Measurements from ENCODE around the gene OLFML2B.

Gene OLFML2B

GRCh38 chr1:161946071-161946987, 77.3 kb downstream of the OLFML2B start:
- TF ChIP-seq TAF1 (IDR thresholded peaks at IDR 0.05; ENCODE audit: borderline replicate concordance, insufficient read depth, low read length) (no peak), FOXP2 (optimal IDR thresholded peaks at IDR 0.05; ENCODE audit: borderline replicate concordance, extremely low read depth, extremely low read length, insufficient read depth) (no peak), SIN3A (IDR thresholded peaks at IDR 0.05; ENCODE audit: borderline replicate concordance, insufficient read depth, low read length) (no peak), POLR2AphosphoS5 (IDR thresholded peaks at IDR 0.05; ENCODE audit: low read depth, low read length) (no peak)
- TF ChIP-seq, protein P1, sequence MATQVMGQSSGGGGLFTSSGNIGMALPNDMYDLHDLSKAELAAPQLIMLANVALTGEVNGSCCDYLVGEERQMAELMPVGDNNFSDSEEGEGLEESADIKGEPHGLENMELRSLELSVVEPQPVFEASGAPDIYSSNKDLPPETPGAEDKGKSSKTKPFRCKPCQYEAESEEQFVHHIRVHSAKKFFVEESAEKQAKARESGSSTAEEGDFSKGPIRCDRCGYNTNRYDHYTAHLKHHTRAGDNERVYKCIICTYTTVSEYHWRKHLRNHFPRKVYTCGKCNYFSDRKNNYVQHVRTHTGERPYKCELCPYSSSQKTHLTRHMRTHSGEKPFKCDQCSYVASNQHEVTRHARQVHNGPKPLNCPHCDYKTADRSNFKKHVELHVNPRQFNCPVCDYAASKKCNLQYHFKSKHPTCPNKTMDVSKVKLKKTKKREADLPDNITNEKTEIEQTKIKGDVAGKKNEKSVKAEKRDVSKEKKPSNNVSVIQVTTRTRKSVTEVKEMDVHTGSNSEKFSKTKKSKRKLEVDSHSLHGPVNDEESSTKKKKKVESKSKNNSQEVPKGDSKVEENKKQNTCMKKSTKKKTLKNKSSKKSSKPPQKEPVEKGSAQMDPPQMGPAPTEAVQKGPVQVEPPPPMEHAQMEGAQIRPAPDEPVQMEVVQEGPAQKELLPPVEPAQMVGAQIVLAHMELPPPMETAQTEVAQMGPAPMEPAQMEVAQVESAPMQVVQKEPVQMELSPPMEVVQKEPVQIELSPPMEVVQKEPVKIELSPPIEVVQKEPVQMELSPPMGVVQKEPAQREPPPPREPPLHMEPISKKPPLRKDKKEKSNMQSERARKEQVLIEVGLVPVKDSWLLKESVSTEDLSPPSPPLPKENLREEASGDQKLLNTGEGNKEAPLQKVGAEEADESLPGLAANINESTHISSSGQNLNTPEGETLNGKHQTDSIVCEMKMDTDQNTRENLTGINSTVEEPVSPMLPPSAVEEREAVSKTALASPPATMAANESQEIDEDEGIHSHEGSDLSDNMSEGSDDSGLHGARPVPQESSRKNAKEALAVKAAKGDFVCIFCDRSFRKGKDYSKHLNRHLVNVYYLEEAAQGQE (IDR thresholded peaks at IDR 0.05; ENCODE audit: insufficient read depth in 1 of 2, low read depth in 2 of 2, low read length in 2 of 2) = no peak

DNA sequence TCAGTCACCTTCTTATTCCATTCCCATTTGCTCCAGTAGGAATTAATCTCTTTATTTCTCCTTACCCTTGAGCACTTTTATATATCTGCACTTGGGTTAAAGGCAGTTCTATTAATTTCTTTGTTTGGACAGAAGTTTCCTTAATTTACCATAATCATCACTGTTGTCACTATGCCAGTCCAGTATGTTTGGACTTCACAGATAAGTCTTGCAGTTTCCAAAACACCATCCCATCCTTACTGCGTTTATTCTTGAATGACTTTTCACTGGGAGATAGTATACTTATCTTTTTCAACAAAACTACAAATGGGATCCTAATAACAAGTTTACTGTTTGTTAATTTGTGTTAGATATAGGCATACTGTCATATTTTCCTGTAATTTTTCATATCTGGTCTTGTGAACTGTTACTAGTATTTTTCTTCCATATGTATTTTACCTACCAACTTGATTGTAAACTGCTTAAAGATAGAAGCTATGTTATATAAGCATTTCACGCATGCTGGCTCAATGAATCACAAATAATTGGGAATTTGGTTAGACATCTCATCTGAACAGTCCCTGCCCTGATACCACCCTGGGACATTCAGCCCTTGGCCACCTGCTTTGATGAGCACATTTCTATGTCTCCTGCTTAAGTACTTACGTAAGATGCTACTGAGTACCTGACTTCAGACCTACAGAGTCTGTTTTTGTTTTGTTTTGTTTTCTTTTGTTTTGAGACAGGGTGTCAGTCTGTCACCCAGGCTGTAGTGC, 78.2 kb downstream of the OLFML2B start:
- TF ChIP-seq SIN3A (IDR thresholded peaks at IDR 0.05; ENCODE audit: borderline replicate concordance, insufficient read depth, low read length) = no peak
- TF ChIP-seq TAF1 (IDR thresholded peaks at IDR 0.05; ENCODE audit: borderline replicate concordance, insufficient read depth, low read length) = no peak
- TF ChIP-seq POLR2AphosphoS5 (IDR thresholded peaks at IDR 0.05; ENCODE audit: low read depth, low read length) = no peak
- no peak for TF ChIP-seq FOXP2 (optimal IDR thresholded peaks at IDR 0.05; ENCODE audit: borderline replicate concordance, extremely low read depth, extremely low read length, insufficient read depth)
- TF ChIP-seq, protein P1 (IDR thresholded peaks at IDR 0.05; ENCODE audit: insufficient read depth in 1 of 2, low read depth in 2 of 2, low read length in 2 of 2) = no peak

- TF ChIP-seq POLR2AphosphoS5 (IDR thresholded peaks at IDR 0.05; ENCODE audit: low read depth, low read length) (no peak), SIN3A (IDR thresholded peaks at IDR 0.05; ENCODE audit: borderline replicate concordance, insufficient read depth, low read length) (no peak), TAF1 (IDR thresholded peaks at IDR 0.05; ENCODE audit: borderline replicate concordance, insufficient read depth, low read length) (no peak), FOXP2 (optimal IDR thresholded peaks at IDR 0.05; ENCODE audit: borderline replicate concordance, extremely low read depth, extremely low read length, insufficient read depth) (no peak)
- TF ChIP-seq, protein P1 (IDR thresholded peaks at IDR 0.05; ENCODE audit: insufficient read depth in 1 of 2, low read depth in 2 of 2, low read length in 2 of 2) = no peak
Observed at GRCh38 chr1:161944381-161944780, 79.3 kb downstream of the OLFML2B start.

DNA sequence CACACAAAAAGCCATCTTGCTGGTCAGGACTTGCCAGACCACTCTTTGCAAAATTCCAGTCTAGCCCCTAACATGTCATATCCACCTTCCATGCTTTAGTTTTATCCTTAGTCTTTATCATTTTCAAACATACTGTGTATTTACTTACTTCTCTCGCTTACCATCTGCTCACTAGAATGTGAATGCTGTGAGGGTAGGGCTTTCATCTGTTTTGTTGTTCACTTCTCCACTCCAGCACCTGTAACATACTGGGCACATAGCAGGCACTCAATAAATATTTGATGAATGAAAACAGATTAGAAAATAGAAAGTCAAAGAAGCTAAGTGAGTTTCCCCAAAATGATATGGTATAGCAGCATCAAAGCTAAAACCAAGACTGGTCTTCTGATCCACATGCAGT, 79.9 kb downstream of the OLFML2B start:
- TF ChIP-seq POLR2AphosphoS5 (IDR thresholded peaks at IDR 0.05; ENCODE audit: low read depth, low read length) (no peak), FOXP2 (optimal IDR thresholded peaks at IDR 0.05; ENCODE audit: borderline replicate concordance, extremely low read depth, extremely low read length, insufficient read depth) (no peak), TAF1 (IDR thresholded peaks at IDR 0.05; ENCODE audit: borderline replicate concordance, insufficient read depth, low read length) (no peak), SIN3A (IDR thresholded peaks at IDR 0.05; ENCODE audit: borderline replicate concordance, insufficient read depth, low read length) (no peak)
- TF ChIP-seq, protein P1 (IDR thresholded peaks at IDR 0.05; ENCODE audit: insufficient read depth in 1 of 2, low read depth in 2 of 2, low read length in 2 of 2) = no peak
